ENCODE measurements around the gene PAPOLA. TPM values are rescaled to one million over a fixed set of nuclear protein-coding genes. Genes with fewer than 3 reads are reported as not detected.

Gene PAPOLA
- total and polyA plus RNA-seq, 12 donors: 63.0 to 159 (median 110) TPM

DNA sequence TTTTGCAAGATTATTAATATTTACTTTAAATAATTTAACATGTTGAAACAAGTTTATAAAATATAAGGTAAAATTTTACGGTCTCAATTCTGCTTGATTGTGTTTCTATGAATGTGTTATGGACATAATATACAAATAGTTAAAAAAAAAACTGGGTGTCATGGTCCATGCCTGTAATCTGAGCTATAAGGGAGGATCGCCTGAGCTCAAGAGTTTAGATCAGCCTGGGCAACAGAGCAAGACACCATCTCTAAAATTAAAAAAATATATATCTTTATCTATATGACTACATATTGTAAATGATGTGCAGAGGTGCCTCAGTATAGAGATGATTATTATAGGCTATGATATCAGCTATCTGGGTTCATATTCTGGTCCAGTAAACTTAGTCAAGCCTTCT, 9.9 kb downstream of the PAPOLA start:
- ATAC-seq: no peak
- Histone ChIP-seq H3K4me3 (no peak overlapping the region), H3K27ac (no peak overlapping the region), H3K4me1 (peaks cover 0 to 96% (median 84%) of the 10 kb centered on the region in 9 donors), H3K36me3 (no peaks in the 10 kb centered on the region), H3K9me3 (no peaks in the 10 kb centered on the region), H3K27me3 (no peaks in the 10 kb centered on the region)
- TF ChIP-seq, protein P1, sequence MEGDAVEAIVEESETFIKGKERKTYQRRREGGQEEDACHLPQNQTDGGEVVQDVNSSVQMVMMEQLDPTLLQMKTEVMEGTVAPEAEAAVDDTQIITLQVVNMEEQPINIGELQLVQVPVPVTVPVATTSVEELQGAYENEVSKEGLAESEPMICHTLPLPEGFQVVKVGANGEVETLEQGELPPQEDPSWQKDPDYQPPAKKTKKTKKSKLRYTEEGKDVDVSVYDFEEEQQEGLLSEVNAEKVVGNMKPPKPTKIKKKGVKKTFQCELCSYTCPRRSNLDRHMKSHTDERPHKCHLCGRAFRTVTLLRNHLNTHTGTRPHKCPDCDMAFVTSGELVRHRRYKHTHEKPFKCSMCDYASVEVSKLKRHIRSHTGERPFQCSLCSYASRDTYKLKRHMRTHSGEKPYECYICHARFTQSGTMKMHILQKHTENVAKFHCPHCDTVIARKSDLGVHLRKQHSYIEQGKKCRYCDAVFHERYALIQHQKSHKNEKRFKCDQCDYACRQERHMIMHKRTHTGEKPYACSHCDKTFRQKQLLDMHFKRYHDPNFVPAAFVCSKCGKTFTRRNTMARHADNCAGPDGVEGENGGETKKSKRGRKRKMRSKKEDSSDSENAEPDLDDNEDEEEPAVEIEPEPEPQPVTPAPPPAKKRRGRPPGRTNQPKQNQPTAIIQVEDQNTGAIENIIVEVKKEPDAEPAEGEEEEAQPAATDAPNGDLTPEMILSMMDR (IDR thresholded peaks at IDR 0.05): no peak
- DNase-seq: no peak
- intact Hi-C loops (cut with DNase I): no loop called here
- WGBS, 2 donors: 73 to 79% methylated on average over 2 of the region's 2 CpGs

DNA sequence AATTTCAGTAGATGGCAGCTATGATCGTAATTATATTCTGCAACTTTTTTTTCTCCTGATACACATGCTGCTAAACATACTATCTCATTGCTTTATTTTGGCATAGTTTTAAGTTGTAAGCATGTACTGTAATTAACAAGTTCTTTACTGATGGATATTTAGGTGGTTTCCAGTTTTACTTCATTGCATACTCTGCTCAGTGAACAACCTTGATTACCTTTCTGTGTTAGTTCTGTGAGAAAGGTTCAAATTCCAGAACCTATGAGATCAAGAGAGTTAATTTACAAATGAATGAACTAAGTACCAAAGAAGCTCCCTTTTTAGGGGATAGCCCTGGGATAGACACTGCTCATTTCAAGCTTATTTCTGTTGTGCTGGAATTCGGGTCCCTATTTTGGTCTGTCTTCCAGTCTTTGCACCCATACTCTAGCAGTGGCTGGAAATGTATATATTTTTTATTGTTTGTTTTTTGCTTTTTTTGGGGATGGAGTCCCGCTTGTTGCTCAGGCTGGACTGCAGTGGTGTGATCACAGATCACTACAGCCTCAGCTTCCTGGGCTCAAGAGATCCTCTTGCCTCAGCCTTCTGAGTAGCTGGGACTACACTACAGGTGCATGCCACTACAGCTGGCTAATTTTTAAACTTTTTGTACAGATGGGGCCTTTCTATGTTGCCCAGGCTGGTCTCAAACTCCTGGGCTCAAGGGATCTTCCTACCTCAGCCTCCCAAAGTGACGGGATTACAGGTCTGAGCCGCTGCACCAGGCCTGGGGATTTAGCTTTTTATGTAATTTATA, 10.6 kb downstream of the PAPOLA start:
- peak in 1 of 8 donors; percentile 29 for ATAC-seq
- WGBS, 2 donors: 83 to 87% methylated on average over 5 of the region's 5 CpGs
- TF ChIP-seq, protein P1 (IDR thresholded peaks at IDR 0.05): no peak
- no peaks in the 10 kb centered on the region for H3K27me3 ChIP-seq
- no peak overlapping the region for H3K27ac ChIP-seq
- H3K9me3 ChIP-seq: no peaks in the 10 kb centered on the region
- H3K4me3 ChIP-seq: no peak overlapping the region
- H3K4me1 ChIP-seq: peaks cover 0 to 99% (median 81%) of the 10 kb centered on the region in 9 donors
- no peak for DNase-seq
- intact Hi-C loops (cut with DNase I): no loop called here
- H3K36me3 ChIP-seq: no peaks in the 10 kb centered on the region

DNA sequence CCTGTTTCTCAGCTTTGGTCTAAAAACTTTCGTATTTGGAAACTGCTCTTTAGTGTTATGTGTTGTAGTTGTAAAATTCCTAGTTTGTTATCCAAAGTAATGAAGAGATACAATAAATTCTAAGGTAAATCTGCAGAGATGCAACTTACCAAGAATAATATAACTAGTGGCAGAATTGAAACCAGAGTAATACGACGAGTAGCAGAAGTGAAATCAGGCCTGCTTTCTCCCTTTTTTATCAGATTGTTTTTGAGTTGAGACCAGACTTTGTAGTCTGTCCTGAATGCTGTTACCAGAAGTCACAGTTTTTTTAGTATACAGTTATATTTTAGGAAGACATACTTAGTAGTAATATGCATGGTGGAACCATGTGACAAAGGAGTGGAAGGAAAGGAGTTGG, 12.5 kb downstream of the PAPOLA start:
- Histone ChIP-seq H3K36me3 (no peaks in the 10 kb centered on the region), H3K27ac (no peak overlapping the region), H3K4me3 (no peak overlapping the region), H3K4me1 (peaks cover 0 to 86% (median 62%) of the 10 kb centered on the region in 9 donors), H3K9me3 (no peaks in the 10 kb centered on the region), H3K27me3 (no peaks in the 10 kb centered on the region)
- ATAC-seq (no peak), DNase-seq (no peak)
- 66 to 75% methylated on average over 3 of the region's 3 CpGs for WGBS, 2 donors
- TF ChIP-seq, protein P1 (IDR thresholded peaks at IDR 0.05): no peak
- intact Hi-C loops (cut with DNase I): no loop called here

DNA sequence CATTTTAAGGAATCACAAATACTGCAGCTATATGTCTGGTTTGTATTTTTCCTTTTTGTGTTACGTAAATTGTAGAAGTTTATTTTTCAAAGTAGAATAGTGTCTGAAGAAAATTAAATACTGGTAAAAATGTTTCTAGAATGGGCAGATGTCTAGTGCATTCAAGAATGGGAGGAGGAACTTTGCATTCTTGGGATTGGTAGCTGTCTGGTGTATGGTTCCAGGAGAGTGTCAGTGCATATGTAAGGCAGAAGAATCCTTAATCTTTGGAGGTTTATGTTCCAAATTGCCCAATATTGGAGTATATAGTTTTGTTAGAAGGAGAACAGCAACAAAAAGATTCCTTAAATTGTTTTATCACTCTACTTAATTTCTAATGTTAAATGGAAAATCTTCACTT, 13.5 kb downstream of the PAPOLA start:
- WGBS, 2 donors: 90 to 95% methylated on average over 1 of the region's 1 CpG
- no peaks in the 10 kb centered on the region for H3K27me3 ChIP-seq
- H3K4me3 ChIP-seq: no peak overlapping the region
- peaks cover 0 to 76% (median 53%) of the 10 kb centered on the region in 9 donors for H3K4me1 ChIP-seq
- ATAC-seq: no peak
- H3K36me3 ChIP-seq: peaks cover 0 to 9% (median 0%) of the 10 kb centered on the region in 9 donors
- no peak for DNase-seq
- H3K27ac ChIP-seq: no peak overlapping the region
- no peaks in the 10 kb centered on the region for H3K9me3 ChIP-seq
- intact Hi-C loops (cut with DNase I): no loop called here
- TF ChIP-seq, protein P1 (IDR thresholded peaks at IDR 0.05): no peak
